CD14-positive monocyte (primary cell): ENCODE measurements around the gene ACTL6B. TPM values are rescaled to one million over a fixed set of nuclear protein-coding genes. Genes with fewer than 3 reads are reported as not detected.
A peak's percentile ranks its signal among the peaks of the same experiment; 100 is the strongest.

ENCODE experiments used
- DNase-seq, 3 donors: peaks; one replicate each; pipeline ENCODE4 v3.0.0-alpha.2; 2011 to 2022
- H2AFZ ChIP-seq: 2 replicates; pipeline ENCODE4 v1.6.0; 2012; ENCODE audit warnings: mild to moderate bottlenecking, low read depth, low read length, inconsistent platforms; ENCODE audit not compliant: insufficient read depth, poor library complexity, severe bottlenecking
- H3K27ac ChIP-seq, 2 donors: 1 replicate in 1 of 2; 2 replicates in 1 of 2; pipeline ENCODE4 v1.5.1; 2012 to 2013; ENCODE audit warnings: low read length in 2 of 2, control low read depth in 1 of 2, inconsistent platforms in 1 of 2, low read depth in 1 of 2, mild to moderate bottlenecking in 1 of 2
- H3K27me3 ChIP-seq, 2 donors: one replicate each; pipeline versions ENCODE4 v1.6.0 to v1.6.1; 2011 to 2013; ENCODE audit warnings: low read length in 2 of 2; ENCODE audit not compliant: control insufficient read depth in 2 of 2, insufficient read depth in 2 of 2
- H3K36me3 ChIP-seq, 2 donors: replicated peaks in 1 of 2; 1 replicate in 1 of 2; 2 replicates in 1 of 2; pipeline versions ENCODE4 v1.5.1 to v1.6.1; 2012 to 2013; ENCODE audit warnings: low read length in 2 of 2, control low read depth in 1 of 2, inconsistent platforms in 1 of 2, mild to moderate bottlenecking in 1 of 2; ENCODE audit not compliant: insufficient read depth in 2 of 2, control insufficient read depth in 1 of 2
- H3K4me1 ChIP-seq, 2 donors: 1 replicate in 1 of 2; 2 replicates in 1 of 2; pipeline versions ENCODE4 v1.5.1 to v1.6.1; 2012 to 2013; ENCODE audit warnings: low read length in 2 of 2, control low read depth in 1 of 2, inconsistent platforms in 1 of 2, mild to moderate bottlenecking in 1 of 2, moderate library complexity in 1 of 2; ENCODE audit not compliant: insufficient read depth in 2 of 2, control insufficient read depth in 1 of 2
- H3K4me2 ChIP-seq: replicated peaks from 2 replicates; pipeline ENCODE3; 2012; ENCODE audit warnings: low read length, moderate library complexity, mild to moderate bottlenecking; ENCODE audit not compliant: poor library complexity, severe bottlenecking; ENCODE audit errors: extremely low read depth
- H3K4me3 ChIP-seq, 3 experiments: fragments of 200-600 bp in 1 of 3; sonication (generic) in 1 of 3; replicated peaks in 1 of 3; 1 replicate in 2 of 3; 2 replicates in 1 of 3; pipeline ENCODE4 v1.5.1; 2011 to 2013; ENCODE audit warnings: low read length in 3 of 3, mild to moderate bottlenecking in 3 of 3, control low read depth in 2 of 3, low read depth in 2 of 3, inconsistent platforms in 1 of 3, moderate library complexity in 1 of 3
- H3K79me2 ChIP-seq: 2 replicates; pipeline ENCODE4 v1.6.0; 2012; ENCODE audit warnings: mild to moderate bottlenecking, control low read depth, inconsistent platforms, low read length, moderate library complexity; ENCODE audit not compliant: insufficient read depth
- H3K9ac ChIP-seq: 2 replicates; pipeline ENCODE4 v1.6.0; 2017; ENCODE audit warnings: low read length, mild to moderate bottlenecking; ENCODE audit not compliant: insufficient read depth, poor library complexity, severe bottlenecking
- H3K9me3 ChIP-seq, 2 donors: replicated peaks in 1 of 2; 1 replicate in 1 of 2; 2 replicates in 1 of 2; pipeline versions ENCODE4 v1.5.1 to v1.6.1; 2012 to 2013; ENCODE audit warnings: low read length in 2 of 2, control low read depth in 1 of 2; ENCODE audit not compliant: control insufficient read depth in 1 of 2, insufficient read depth in 1 of 2
- H4K20me1 ChIP-seq: 2 replicates; pipeline ENCODE4 v1.6.0; 2012; ENCODE audit warnings: mild to moderate bottlenecking, low read length, control low read depth, moderate library complexity; ENCODE audit not compliant: insufficient read depth
- H3K27ac Mint-ChIP-seq, 7 donors: one replicate each; pipeline ENCODE4 v1.8.0; 2020; ENCODE audit warnings: mild to moderate bottlenecking in 7 of 7, mixed read lengths in 7 of 7, moderate library complexity in 6 of 7, inconsistent platforms in 2 of 7
- H3K27me3 Mint-ChIP-seq, 3 donors: one replicate each; pipeline ENCODE4 v1.8.0; 2021 to 2022; ENCODE audit warnings: low read depth in 3 of 3, mild to moderate bottlenecking in 3 of 3, mixed read lengths in 3 of 3, moderate library complexity in 3 of 3, inconsistent platforms in 1 of 3
- H3K36me3 Mint-ChIP-seq, 2 donors: one replicate each; pipeline ENCODE4 v1.8.0; 2020; ENCODE audit warnings: mixed read lengths in 2 of 2, inconsistent platforms in 1 of 2, mild to moderate bottlenecking in 1 of 2
- H3K4me1 Mint-ChIP-seq: one replicate; pipeline ENCODE4 v1.8.0; 2020; ENCODE audit warnings: mild to moderate bottlenecking, mixed read lengths
- H3K4me3 Mint-ChIP-seq, 2 donors: one replicate each; pipeline ENCODE4 v1.8.0; 2020; ENCODE audit warnings: mild to moderate bottlenecking in 2 of 2, mixed read lengths in 2 of 2, moderate library complexity in 1 of 2
- H3K9me3 Mint-ChIP-seq, 7 donors: one replicate each; pipeline ENCODE4 v1.8.0; 2020 to 2022; ENCODE audit warnings: mixed read lengths in 7 of 7, mild to moderate bottlenecking in 6 of 7, moderate library complexity in 6 of 7, inconsistent platforms in 2 of 7
- CTCF ChIP-seq: fragments of 200-600 bp; IDR thresholded peaks from one replicate; pipeline ENCODE4 v1.8.0; 2022; ENCODE audit warnings: antibody characterized with exemption, mild to moderate bottlenecking
- WGBS: methylation state at CpG from one replicate; pipeline ENCODE4 v1.1.5; 2013; ENCODE audit warnings: missing lambda C conversion rate; ENCODE audit not compliant: insufficient coverage; 5-methylcytosine and 5-hydroxymethylcytosine counted together
- intact Hi-C, 2 donors: fragments of 100-400 bp; cut with micrococcal nuclease; formaldehyde crosslinking; loops; one replicate each; pipeline versions ENCODE4 v1.15.0 to v1.15.1; 2023
- polyA plus RNA-seq, 3 donors: library from polyadenylated mRNA; depleted of rRNA in 1 of 3; unstranded in 2 of 3; stranded (reverse) in 1 of 3; fragments of 300-500 nt in 2 of 3; fragments of >200 nt in 1 of 3; fragmentation: Illumina TruSeq in 2 of 3; gene quantifications; 1 replicate in 2 of 3; 2 replicates in 1 of 3; pipeline ENCODE4 v1.2.3, GENCODE V29; 2012 to 2021

The ACTL6B gene
- polyA plus RNA-seq, 3 donors: not detected

- intact Hi-C loops: no loop called here
- no peaks in the 10 kb centered on the region for H3K9me3 ChIP-seq
- H4K20me1 ChIP-seq: no peaks in the 10 kb centered on the region
- no peak for TF ChIP-seq CTCF
- peaks cover 8 to 11% of the 10 kb centered on the region in 2 donors for H3K4me1 ChIP-seq
- Mint-ChIP-seq H3K4me1 (peaks cover 13% of the 10 kb centered on the region), H3K9me3 (peaks cover 0 to 4% (median 0%) of the 10 kb centered on the region in 7 donors), H3K27ac (no peak overlapping the region), H3K4me3 (peak overlapping the region in 1 of 2 donors; percentile 42), H3K36me3 (no peaks in the 10 kb centered on the region), H3K27me3 (peaks cover 6 to 31% (median 27%) of the 10 kb centered on the region in 3 donors)
- no peaks in the 10 kb centered on the region for H3K36me3 ChIP-seq
- H3K27me3 ChIP-seq: peaks cover 0 to 12% of the 10 kb centered on the region in 2 donors
- no peak overlapping the region for H3K27ac ChIP-seq
- no peaks in the 10 kb centered on the region for H3K79me2 ChIP-seq
- no peak overlapping the region for H3K9ac ChIP-seq
- DNase-seq: no peak
- no peak overlapping the region for H2AFZ ChIP-seq
- H3K4me2 ChIP-seq: peak overlapping the region; percentile 73
- 96% methylated on average over 19 of the region's 21 CpGs for WGBS
- no peak overlapping the region for H3K4me3 ChIP-seq
Measured at GRCh38 chr7:100627238-100627549, 29.1 kb downstream of the ACTL6B start.

GRCh38 chr7:100626530-100627237, 29.6 kb downstream of the ACTL6B start:
- H3K9ac ChIP-seq: peak overlapping the region; percentile 1
- no peaks in the 10 kb centered on the region for H3K36me3 ChIP-seq
- Mint-ChIP-seq H3K27me3 (peaks cover 4 to 29% (median 24%) of the 10 kb centered on the region in 3 donors), H3K4me1 (peaks cover 13% of the 10 kb centered on the region), H3K4me3 (peak overlapping the region; percentile 64 to 82), H3K27ac (no peak overlapping the region), H3K9me3 (peaks cover 0 to 4% (median 0%) of the 10 kb centered on the region in 7 donors), H3K36me3 (peaks cover 0 to 2% of the 10 kb centered on the region in 2 donors)
- peak overlapping the region in 1 of 3 experiments; percentile 67 for H3K4me3 ChIP-seq
- H3K79me2 ChIP-seq: no peaks in the 10 kb centered on the region
- H2AFZ ChIP-seq: peak overlapping the region; percentile 76
- peak; percentile 67 to 72 (median 71) for DNase-seq
- H3K27ac ChIP-seq: no peak overlapping the region
- peak overlapping the region; percentile 73 for H3K4me2 ChIP-seq
- TF ChIP-seq CTCF: no peak
- 5% methylated on average over 18 of the region's 37 CpGs for WGBS
- no peaks in the 10 kb centered on the region for H3K9me3 ChIP-seq
- no peaks in the 10 kb centered on the region for H4K20me1 ChIP-seq
- peaks cover 8 to 11% of the 10 kb centered on the region in 2 donors for H3K4me1 ChIP-seq
- intact Hi-C loops: no loop called here
- H3K27me3 ChIP-seq: peaks cover 0 to 7% of the 10 kb centered on the region in 2 donors
